AG09319 (cell line): ENCODE results near the gene STX8.

Experiments used
- DNase-seq: peaks from one replicate; pipeline ENCODE4 v3.0.0-alpha.2; 2010; ENCODE audit warnings: low read depth; ENCODE audit errors: extremely low read depth
- TF ChIP-seq, protein P1 (sequence below): IDR thresholded peaks from 2 replicates; pipeline ENCODE4 v1.5.1; 2011; ENCODE audit warnings: low read depth, mild to moderate bottlenecking, inconsistent platforms, low read length, moderate library complexity

Gene STX8

DNA sequence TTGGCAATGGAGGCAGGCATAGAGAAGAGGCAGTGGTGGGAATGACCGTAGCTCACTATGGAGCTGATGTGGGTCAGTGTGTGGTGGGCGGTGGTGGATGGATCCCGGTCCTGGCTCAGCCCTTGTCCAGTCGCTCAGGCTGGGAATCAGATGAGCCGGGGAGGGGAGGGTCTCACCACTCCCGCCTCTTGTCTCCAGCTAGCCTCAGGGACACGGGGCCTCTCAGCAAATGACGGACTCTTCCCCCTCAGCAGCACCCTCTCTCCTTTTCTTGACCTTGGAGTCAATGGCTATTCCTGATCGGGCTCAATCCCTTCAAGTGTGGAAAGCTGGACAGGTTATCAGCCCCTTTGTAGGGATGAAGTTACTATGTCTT, 345.8 kb downstream of the STX8 start:
- TF ChIP-seq, protein P1, sequence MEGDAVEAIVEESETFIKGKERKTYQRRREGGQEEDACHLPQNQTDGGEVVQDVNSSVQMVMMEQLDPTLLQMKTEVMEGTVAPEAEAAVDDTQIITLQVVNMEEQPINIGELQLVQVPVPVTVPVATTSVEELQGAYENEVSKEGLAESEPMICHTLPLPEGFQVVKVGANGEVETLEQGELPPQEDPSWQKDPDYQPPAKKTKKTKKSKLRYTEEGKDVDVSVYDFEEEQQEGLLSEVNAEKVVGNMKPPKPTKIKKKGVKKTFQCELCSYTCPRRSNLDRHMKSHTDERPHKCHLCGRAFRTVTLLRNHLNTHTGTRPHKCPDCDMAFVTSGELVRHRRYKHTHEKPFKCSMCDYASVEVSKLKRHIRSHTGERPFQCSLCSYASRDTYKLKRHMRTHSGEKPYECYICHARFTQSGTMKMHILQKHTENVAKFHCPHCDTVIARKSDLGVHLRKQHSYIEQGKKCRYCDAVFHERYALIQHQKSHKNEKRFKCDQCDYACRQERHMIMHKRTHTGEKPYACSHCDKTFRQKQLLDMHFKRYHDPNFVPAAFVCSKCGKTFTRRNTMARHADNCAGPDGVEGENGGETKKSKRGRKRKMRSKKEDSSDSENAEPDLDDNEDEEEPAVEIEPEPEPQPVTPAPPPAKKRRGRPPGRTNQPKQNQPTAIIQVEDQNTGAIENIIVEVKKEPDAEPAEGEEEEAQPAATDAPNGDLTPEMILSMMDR: no peak
- DNase-seq: no peak

GRCh38 chr17:9229160-9229825, 346.3 kb downstream of the STX8 start:
- DNase-seq: no peak

GRCh38 chr17:9228408-9229159, 347.0 kb downstream of the STX8 start:
- peak; percentile 59 for DNase-seq
- TF ChIP-seq, protein P1: no peak; the same call in 1 of the 2 replicates

More at GRCh38 chr17:9229160-9229825, 346.3 kb downstream of the STX8 start:
- TF ChIP-seq, protein P1: no peak

- TF ChIP-seq, protein P1: no peak
- DNase-seq: no peak
Measured at GRCh38 chr17:9227819-9228407, 347.7 kb downstream of the STX8 start.

DNA sequence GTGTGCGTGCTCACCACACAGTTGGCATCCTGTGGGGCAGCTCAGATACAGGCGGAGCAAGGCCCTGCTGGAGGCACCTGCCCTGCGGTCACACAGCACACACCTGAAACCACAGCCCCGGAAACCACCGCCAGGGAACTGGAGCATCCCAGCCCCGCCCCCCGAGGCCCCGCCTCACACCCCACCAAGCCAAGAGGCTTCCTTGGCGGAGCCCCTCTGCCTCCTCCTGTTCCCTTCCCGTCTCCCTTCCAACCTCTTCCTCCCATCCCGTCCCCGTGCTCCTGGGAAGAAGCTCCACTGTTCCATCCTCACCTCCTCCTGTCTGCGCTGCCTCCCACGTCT, 348.9 kb downstream of the STX8 start:
- TF ChIP-seq, protein P1: no peak
- DNase-seq: no peak

GRCh38 chr17:9226130-9226793, 349.4 kb downstream of the STX8 start:
- DNase-seq: no peak
- TF ChIP-seq, protein P1: no peak
